K562 (cell line): Measurements from ENCODE around the gene TCP10L. TPM values are rescaled to one million over a fixed set of nuclear protein-coding genes. Genes with fewer than 3 reads are reported as not detected.

Experiments
- GATAD2A ChIP-seq: fragments of 450-650 bp; IDR thresholded peaks from 2 replicates; pipeline ENCODE4 v1.6.1; 2017
- SMAD1 ChIP-seq: fragments of 150-350 bp; IDR thresholded peaks from 2 replicates; pipeline ENCODE4 v1.6.1; 2014; ENCODE audit warnings: low read length, low read depth; ENCODE audit not compliant: partially characterized antibody
- SUPT5H ChIP-seq: fragments of 450-650 bp; IDR thresholded peaks from 2 replicates; pipeline ENCODE4 v1.6.1; 2016
- TCF3 ChIP-seq: sonication (generic); formaldehyde crosslinking; IDR thresholded peaks from 2 replicates; pipeline ENCODE4 v1.4.0; 2020; ENCODE audit warnings: mild to moderate bottlenecking, missing genetic modification reagents
- TRIM24 ChIP-seq, 2 experiments: fragments of 450-650 bp; IDR thresholded peaks; 2 replicates each; pipeline ENCODE4 v1.6.1; 2016
- ZFX ChIP-seq: sonication (generic); formaldehyde crosslinking; IDR thresholded peaks from 2 replicates; pipeline ENCODE4 v1.8.0; 2022; ENCODE audit warnings: mild to moderate bottlenecking, missing genetic modification reagents, moderate library complexity
- ZNF174 ChIP-seq: fragments of 250-450 bp; sonication (Bioruptor Pico); IDR thresholded peaks from 2 replicates; pipeline ENCODE4 v1.4.0; 2020; ENCODE audit warnings: mild to moderate bottlenecking
- ZNF668 ChIP-seq: fragments of 250-450 bp; sonication (Bioruptor Pico); IDR thresholded peaks from 2 replicates; pipeline ENCODE4 v1.8.0; 2022; ENCODE audit warnings: mild to moderate bottlenecking, inconsistent platforms
- polyA plus RNA-seq, 8 experiments: library from polyadenylated mRNA; depleted of rRNA in 4 of 8; stranded (reverse) in 5 of 8; unstranded in 3 of 8; fragments of >200 nt; fragmentation: Nextera tagmentation in 2 of 8; fragmentation: Illumina TruSeq in 1 of 8; extraction: Ambion mirVana in 2 of 8; extraction: Trizol in 1 of 8; gene quantifications; 2 replicates each; pipeline versions ENCODE4 v1.2.1 to v1.2.3, GENCODE V29; 2011 to 2014; ENCODE audit warnings: inconsistent platforms in 1 of 8, missing spikeins in 1 of 8
- total RNA-seq, 7 experiments: library from RNA; depleted of rRNA in 6 of 7; stranded (reverse); fragments of >200 nt in 6 of 7; fragmentation: Illumina TruSeq in 2 of 7; extraction: Trizol in 2 of 7; gene quantifications; 2 replicates each; pipeline versions ENCODE4 v1.2.1 to v1.2.3, GENCODE V29; 2011 to 2021; ENCODE audit warnings: low replicate concordance in 1 of 7
- TF ChIP-seq, protein P1 (sequence below): IDR thresholded peaks from 2 replicates; pipeline ENCODE4 v1.6.1; 2011; ENCODE audit warnings: borderline replicate concordance, low read depth, mild to moderate bottlenecking, moderate library complexity, low read length; ENCODE audit not compliant: insufficient read depth, poor library complexity, severe bottlenecking
- TF ChIP-seq, protein P2 (sequence below): sonication (generic); formaldehyde crosslinking; IDR thresholded peaks from 2 replicates; pipeline ENCODE4 v1.8.0; 2022; ENCODE audit warnings: mild to moderate bottlenecking, missing genetic modification reagents
- TF ChIP-seq, protein P3 (sequence below), 2 experiments: fragments of 450-650 bp; formaldehyde crosslinking in 1 of 2; IDR thresholded peaks; 2 replicates each; pipeline versions ENCODE4 v1.4.0 to v1.6.1; 2014 to 2020; ENCODE audit warnings: mild to moderate bottlenecking in 2 of 2, borderline replicate concordance in 1 of 2, low read depth in 1 of 2

TCP10L gene
- total and polyA plus RNA-seq, 9 of the 15 experiments (the other 6 are each of a cell fraction or from before 2014, with no cell fraction given) = 0.34 to 0.91 (median 0.56) TPM; not detected in 2

DNA sequence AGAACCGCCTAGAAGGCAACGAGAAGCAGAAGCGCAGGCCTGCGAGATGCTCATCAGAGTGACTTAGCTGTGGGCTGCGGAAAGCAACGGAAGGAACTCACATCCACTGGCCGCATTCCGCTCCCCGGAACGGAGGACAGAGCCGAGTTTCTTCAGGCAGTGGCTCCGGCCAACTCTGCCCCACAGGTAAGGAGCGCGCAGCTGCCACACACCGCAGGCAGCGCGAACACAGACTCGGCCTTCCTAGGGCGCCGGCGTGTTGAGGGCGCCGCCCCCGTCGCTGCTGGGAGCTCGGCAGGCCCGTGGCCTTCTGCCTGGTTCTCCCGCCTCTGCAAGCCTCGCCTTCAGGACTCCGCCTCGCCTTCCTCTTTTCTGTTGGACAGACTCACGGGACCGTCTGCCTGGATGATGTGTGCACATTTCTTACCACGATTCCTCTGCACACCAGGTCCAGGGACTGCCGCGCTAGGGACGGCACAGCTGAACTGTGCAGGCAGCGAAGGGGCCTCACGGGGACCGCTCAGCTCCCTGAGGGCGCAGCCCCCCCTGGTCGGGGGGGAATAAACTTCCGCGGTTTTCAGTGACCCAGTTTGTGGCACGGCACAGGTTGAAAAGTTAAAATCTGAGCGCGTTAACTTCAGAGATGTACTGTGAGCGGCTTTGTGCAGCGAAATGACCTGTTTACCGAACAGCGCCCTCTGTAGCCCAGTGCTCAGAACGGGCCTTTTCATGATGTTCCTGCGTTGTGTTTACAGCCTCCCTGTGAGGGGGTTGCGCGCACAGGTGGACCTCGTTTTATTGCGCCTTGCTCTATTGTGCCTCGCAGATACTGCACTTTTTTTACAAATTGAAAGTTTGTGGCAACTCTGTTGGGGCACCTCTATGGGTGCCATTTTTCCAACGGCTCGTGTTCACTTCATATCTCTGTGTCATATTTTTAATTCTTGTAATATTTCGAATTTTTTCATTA is 15.8 kb downstream of the TCP10L start (continued):
- TF ChIP-seq, protein P1, sequence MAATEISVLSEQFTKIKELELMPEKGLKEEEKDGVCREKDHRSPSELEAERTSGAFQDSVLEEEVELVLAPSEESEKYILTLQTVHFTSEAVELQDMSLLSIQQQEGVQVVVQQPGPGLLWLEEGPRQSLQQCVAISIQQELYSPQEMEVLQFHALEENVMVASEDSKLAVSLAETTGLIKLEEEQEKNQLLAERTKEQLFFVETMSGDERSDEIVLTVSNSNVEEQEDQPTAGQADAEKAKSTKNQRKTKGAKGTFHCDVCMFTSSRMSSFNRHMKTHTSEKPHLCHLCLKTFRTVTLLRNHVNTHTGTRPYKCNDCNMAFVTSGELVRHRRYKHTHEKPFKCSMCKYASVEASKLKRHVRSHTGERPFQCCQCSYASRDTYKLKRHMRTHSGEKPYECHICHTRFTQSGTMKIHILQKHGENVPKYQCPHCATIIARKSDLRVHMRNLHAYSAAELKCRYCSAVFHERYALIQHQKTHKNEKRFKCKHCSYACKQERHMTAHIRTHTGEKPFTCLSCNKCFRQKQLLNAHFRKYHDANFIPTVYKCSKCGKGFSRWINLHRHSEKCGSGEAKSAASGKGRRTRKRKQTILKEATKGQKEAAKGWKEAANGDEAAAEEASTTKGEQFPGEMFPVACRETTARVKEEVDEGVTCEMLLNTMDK = peak; percentile 60
- no peak for TF ChIP-seq ZNF174
- TF ChIP-seq TCF3 (CRISPR knock-in tag) = no peak
- TF ChIP-seq GATAD2A = no peak
- TF ChIP-seq, protein P2, sequence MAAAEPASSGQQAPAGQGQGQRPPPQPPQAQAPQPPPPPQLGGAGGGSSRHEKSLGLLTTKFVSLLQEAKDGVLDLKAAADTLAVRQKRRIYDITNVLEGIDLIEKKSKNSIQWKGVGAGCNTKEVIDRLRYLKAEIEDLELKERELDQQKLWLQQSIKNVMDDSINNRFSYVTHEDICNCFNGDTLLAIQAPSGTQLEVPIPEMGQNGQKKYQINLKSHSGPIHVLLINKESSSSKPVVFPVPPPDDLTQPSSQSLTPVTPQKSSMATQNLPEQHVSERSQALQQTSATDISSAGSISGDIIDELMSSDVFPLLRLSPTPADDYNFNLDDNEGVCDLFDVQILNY (CRISPR knock-in tag) = no peak
- TF ChIP-seq SMAD1 = no peak
- TF ChIP-seq TRIM24 (IDR thresholded peaks at IDR 0.05) = peak in 1 of 2 experiments; percentile 24; a peak in 1 of 4 replicates
- no peak for TF ChIP-seq SUPT5H
- TF ChIP-seq ZFX (CRISPR knock-in tag) = peak; percentile 59
- TF ChIP-seq ZNF668 (CRISPR knock-in tag) = no peak
- TF ChIP-seq, protein P3, sequence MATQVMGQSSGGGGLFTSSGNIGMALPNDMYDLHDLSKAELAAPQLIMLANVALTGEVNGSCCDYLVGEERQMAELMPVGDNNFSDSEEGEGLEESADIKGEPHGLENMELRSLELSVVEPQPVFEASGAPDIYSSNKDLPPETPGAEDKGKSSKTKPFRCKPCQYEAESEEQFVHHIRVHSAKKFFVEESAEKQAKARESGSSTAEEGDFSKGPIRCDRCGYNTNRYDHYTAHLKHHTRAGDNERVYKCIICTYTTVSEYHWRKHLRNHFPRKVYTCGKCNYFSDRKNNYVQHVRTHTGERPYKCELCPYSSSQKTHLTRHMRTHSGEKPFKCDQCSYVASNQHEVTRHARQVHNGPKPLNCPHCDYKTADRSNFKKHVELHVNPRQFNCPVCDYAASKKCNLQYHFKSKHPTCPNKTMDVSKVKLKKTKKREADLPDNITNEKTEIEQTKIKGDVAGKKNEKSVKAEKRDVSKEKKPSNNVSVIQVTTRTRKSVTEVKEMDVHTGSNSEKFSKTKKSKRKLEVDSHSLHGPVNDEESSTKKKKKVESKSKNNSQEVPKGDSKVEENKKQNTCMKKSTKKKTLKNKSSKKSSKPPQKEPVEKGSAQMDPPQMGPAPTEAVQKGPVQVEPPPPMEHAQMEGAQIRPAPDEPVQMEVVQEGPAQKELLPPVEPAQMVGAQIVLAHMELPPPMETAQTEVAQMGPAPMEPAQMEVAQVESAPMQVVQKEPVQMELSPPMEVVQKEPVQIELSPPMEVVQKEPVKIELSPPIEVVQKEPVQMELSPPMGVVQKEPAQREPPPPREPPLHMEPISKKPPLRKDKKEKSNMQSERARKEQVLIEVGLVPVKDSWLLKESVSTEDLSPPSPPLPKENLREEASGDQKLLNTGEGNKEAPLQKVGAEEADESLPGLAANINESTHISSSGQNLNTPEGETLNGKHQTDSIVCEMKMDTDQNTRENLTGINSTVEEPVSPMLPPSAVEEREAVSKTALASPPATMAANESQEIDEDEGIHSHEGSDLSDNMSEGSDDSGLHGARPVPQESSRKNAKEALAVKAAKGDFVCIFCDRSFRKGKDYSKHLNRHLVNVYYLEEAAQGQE (IDR thresholded peaks at IDR 0.05; ENCODE audit: borderline replicate concordance) = peak; percentile 44; the same call in 1 of the 2 replicates
- TF ChIP-seq, protein P3 (CRISPR knock-in tag; IDR thresholded peaks at IDR 0.05; ENCODE audit: low read depth) = no peak
